Neural progenitor cell (in vitro differentiated cells): Measurements from ENCODE around the gene TPSAB1. TPM values are rescaled to one million over a fixed set of nuclear protein-coding genes. Genes with fewer than 3 reads are reported as not detected.

Experiments used
- DNase-seq: peaks from one replicate; pipeline ENCODE4 v3.0.0-alpha.2; 2016; ENCODE audit warnings: low spot score
- H2AFZ ChIP-seq: fragments of 200-600 bp; sonication (generic); replicated peaks from 2 replicates; pipeline ENCODE4 v1.6.1; 2016; ENCODE audit warnings: antibody characterized with exemption
- H3F3A ChIP-seq: fragments of 200-600 bp; sonication (generic); 2 replicates; pipeline ENCODE4 v1.6.1; 2016; ENCODE audit warnings: antibody characterized with exemption, low read depth
- H3K27ac ChIP-seq: fragments of 200-600 bp; sonication (generic); 2 replicates; pipeline ENCODE4 v1.5.1; 2016; ENCODE audit warnings: mild to moderate bottlenecking
- H3K27me3 ChIP-seq: fragments of 200-600 bp; sonication (generic); 2 replicates; pipeline ENCODE4 v1.6.1; 2016; ENCODE audit warnings: mild to moderate bottlenecking, moderate library complexity
- H3K36me3 ChIP-seq: fragments of 200-600 bp; sonication (generic); 2 replicates; pipeline ENCODE4 v1.5.1; 2016
- H3K4me1 ChIP-seq: fragments of 200-600 bp; sonication (generic); 2 replicates; pipeline ENCODE4 v1.6.1; 2016; ENCODE audit warnings: mixed run types
- H3K4me2 ChIP-seq: fragments of 200-600 bp; sonication (generic); 2 replicates; pipeline ENCODE4 v1.6.1; 2016
- H3K4me3 ChIP-seq: fragments of 200-600 bp; sonication (generic); 2 replicates; pipeline ENCODE4 v1.5.1; 2016
- H3K79me2 ChIP-seq: fragments of 200-600 bp; sonication (generic); 2 replicates; pipeline ENCODE4 v1.6.1; 2016; ENCODE audit warnings: low read depth
- H3K9ac ChIP-seq: fragments of 200-600 bp; sonication (generic); 2 replicates; pipeline ENCODE4 v1.6.1; 2016
- H3K9me3 ChIP-seq: fragments of 200-600 bp; sonication (generic); 2 replicates; pipeline ENCODE4 v1.5.1; 2016; ENCODE audit warnings: low read depth
- H4K20me1 ChIP-seq: fragments of 200-600 bp; sonication (generic); 2 replicates; pipeline ENCODE4 v1.6.1; 2016; ENCODE audit warnings: low read depth
- H3K27ac Mint-ChIP-seq: 3 replicates; pipeline ENCODE4 v1.8.0; 2021; ENCODE audit warnings: mixed read lengths
- H3K27me3 Mint-ChIP-seq: 2 replicates; pipeline ENCODE4 v1.8.0; 2022; ENCODE audit warnings: low read depth, mild to moderate bottlenecking, inconsistent platforms, moderate library complexity, mixed read lengths; ENCODE audit not compliant: insufficient read depth
- H3K36me3 Mint-ChIP-seq: 3 replicates; pipeline ENCODE4 v1.8.0; 2021; ENCODE audit warnings: mixed read lengths
- H3K4me1 Mint-ChIP-seq: 3 replicates; pipeline ENCODE4 v1.8.0; 2021; ENCODE audit warnings: mixed read lengths
- H3K4me3 Mint-ChIP-seq: 3 replicates; pipeline ENCODE4 v1.8.0; 2021; ENCODE audit warnings: mild to moderate bottlenecking, moderate library complexity, mixed read lengths
- H3K9me3 Mint-ChIP-seq: 3 replicates; pipeline ENCODE4 v1.8.0; 2020; ENCODE audit warnings: mixed read lengths
- EZH2 ChIP-seq: fragments of 200-600 bp; sonication (generic); IDR thresholded peaks from 2 replicates; pipeline ENCODE4 v1.6.1; 2017; ENCODE audit warnings: antibody characterized with exemption, mild to moderate bottlenecking, moderate library complexity
- EZH2phosphoT487 ChIP-seq: fragments of 200-600 bp; sonication (generic); IDR thresholded peaks from 2 replicates; pipeline ENCODE4 v1.6.1; 2017; ENCODE audit warnings: antibody characterized with exemption
- total RNA-seq: library from RNA; depleted of rRNA; stranded (reverse); fragments of >200 nt; gene quantifications from 2 replicates; pipeline ENCODE4 v1.2.3, GENCODE V29; 2015; ENCODE audit warnings: low replicate concordance
- TF ChIP-seq, protein P1 (sequence below): fragments of 200-600 bp; sonication (generic); IDR thresholded peaks from 2 replicates; pipeline ENCODE4 v1.5.1; 2017; ENCODE audit warnings: antibody characterized with exemption, mild to moderate bottlenecking

The TPSAB1 gene
- total RNA-seq, 1 donor from 2014 or later = not detected

DNA sequence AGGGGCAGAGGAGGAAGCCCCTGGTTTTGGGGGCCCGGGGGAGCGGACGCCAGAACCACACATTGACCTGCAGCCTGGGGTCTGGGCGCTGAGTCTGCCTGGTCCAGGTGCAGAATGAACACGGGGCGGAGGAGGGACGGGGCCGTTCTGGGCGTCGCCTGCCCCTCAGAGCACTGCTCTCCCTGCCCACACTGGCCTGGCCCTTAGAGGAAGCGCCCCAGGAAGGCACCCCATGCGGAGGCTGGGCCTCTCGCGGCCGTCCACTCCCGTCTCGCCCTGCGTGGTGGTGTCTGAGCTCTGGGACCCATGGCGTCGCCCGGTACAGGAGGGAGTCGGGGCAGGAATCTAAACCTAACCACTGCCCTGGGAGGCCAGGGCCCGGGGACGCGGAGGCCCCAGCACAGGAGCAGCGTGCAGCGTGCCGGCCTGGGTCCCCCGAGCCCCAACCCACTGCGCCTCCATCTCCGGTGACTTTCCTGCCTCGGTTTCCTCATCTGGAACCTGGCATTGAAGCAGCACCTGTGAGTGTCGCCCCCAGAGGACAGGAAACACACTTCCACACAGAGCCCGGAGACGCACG, 19.7 kb downstream of the TPSAB1 start:
- Histone ChIP-seq H3K4me3 (no peak overlapping the region), H3K79me2 (no peaks in the 10 kb centered on the region), H3K4me1 (peaks cover 4% of the 10 kb centered on the region), H3K36me3 (no peaks in the 10 kb centered on the region), H3K9me3 (no peaks in the 10 kb centered on the region), H2AFZ (no peak overlapping the region), H3K9ac (no peak overlapping the region), H3F3A (peaks cover 7% of the 10 kb centered on the region), H3K27ac (no peak overlapping the region), H3K4me2 (no peak overlapping the region), H4K20me1 (no peaks in the 10 kb centered on the region), H3K27me3 (peaks cover 37% of the 10 kb centered on the region)
- peaks cover 6% of the 10 kb centered on the region for H3K9me3 Mint-ChIP-seq
- TF ChIP-seq, protein P1, sequence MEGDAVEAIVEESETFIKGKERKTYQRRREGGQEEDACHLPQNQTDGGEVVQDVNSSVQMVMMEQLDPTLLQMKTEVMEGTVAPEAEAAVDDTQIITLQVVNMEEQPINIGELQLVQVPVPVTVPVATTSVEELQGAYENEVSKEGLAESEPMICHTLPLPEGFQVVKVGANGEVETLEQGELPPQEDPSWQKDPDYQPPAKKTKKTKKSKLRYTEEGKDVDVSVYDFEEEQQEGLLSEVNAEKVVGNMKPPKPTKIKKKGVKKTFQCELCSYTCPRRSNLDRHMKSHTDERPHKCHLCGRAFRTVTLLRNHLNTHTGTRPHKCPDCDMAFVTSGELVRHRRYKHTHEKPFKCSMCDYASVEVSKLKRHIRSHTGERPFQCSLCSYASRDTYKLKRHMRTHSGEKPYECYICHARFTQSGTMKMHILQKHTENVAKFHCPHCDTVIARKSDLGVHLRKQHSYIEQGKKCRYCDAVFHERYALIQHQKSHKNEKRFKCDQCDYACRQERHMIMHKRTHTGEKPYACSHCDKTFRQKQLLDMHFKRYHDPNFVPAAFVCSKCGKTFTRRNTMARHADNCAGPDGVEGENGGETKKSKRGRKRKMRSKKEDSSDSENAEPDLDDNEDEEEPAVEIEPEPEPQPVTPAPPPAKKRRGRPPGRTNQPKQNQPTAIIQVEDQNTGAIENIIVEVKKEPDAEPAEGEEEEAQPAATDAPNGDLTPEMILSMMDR = no peak
- TF ChIP-seq EZH2 (no peak), EZH2phosphoT487 (no peak)
- peaks cover 7% of the 10 kb centered on the region for H3K4me1 Mint-ChIP-seq
- no peak overlapping the region for H3K27ac Mint-ChIP-seq
- no peak for DNase-seq
- H3K27me3 Mint-ChIP-seq = peaks cover 33% of the 10 kb centered on the region
- no peaks in the 10 kb centered on the region for H3K36me3 Mint-ChIP-seq
- no peak overlapping the region for H3K4me3 Mint-ChIP-seq

DNA sequence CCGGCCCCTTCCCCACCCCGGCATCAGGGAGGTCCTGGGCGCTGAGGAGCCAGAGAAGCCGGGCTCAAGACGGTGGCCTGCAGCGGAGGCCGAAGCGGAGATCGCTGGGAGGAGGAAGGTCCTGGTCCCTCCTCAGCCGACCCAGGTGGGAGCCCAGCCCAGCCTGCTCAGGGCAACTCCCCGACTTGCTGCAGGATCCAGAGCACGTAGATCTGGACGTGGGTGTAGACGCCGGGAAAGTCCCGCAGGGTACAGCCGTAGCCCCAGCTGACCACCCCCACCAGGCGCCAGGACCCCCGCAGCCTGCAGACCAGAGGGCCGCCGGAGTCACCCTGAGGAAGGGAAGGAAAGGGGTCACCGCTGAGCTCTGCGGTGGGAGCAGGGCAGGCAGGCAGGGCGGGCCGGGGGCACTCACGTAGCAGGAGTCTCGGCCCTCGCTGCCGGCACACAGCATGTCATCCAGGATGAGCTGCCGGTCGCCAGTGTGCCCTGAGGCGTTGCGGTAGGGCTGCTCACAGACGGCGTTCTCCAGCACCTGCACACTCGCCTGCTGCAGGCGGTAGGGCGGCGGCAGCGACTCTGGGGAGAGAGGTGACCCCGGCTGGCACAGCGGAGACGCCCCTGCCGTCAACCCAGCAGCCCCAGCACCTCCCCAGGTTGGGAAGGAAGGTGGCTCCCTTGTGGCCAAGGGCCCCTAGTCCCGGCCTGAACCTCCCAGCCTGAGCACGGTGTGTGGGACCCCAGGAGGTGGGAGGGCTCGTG, 20.8 kb downstream of the TPSAB1 start:
- Histone ChIP-seq H4K20me1 (no peaks in the 10 kb centered on the region), H3K27ac (no peak overlapping the region), H3K9me3 (no peaks in the 10 kb centered on the region), H3K36me3 (no peaks in the 10 kb centered on the region), H3K27me3 (peaks cover 37% of the 10 kb centered on the region), H3K4me3 (no peak overlapping the region), H2AFZ (no peak overlapping the region), H3K4me2 (no peak overlapping the region), H3K9ac (no peak overlapping the region), H3K79me2 (no peaks in the 10 kb centered on the region), H3K4me1 (peaks cover 4% of the 10 kb centered on the region), H3F3A (peaks cover 10% of the 10 kb centered on the region)
- TF ChIP-seq EZH2phosphoT487 = no peak
- TF ChIP-seq EZH2 = no peak
- TF ChIP-seq, protein P1 = no peak
- peaks cover 36% of the 10 kb centered on the region for H3K27me3 Mint-ChIP-seq
- H3K27ac Mint-ChIP-seq = no peak overlapping the region
- H3K9me3 Mint-ChIP-seq = peaks cover 6% of the 10 kb centered on the region
- no peak overlapping the region for H3K4me3 Mint-ChIP-seq
- DNase-seq = no peak
- peaks cover 7% of the 10 kb centered on the region for H3K4me1 Mint-ChIP-seq
- H3K36me3 Mint-ChIP-seq = no peaks in the 10 kb centered on the region

DNA sequence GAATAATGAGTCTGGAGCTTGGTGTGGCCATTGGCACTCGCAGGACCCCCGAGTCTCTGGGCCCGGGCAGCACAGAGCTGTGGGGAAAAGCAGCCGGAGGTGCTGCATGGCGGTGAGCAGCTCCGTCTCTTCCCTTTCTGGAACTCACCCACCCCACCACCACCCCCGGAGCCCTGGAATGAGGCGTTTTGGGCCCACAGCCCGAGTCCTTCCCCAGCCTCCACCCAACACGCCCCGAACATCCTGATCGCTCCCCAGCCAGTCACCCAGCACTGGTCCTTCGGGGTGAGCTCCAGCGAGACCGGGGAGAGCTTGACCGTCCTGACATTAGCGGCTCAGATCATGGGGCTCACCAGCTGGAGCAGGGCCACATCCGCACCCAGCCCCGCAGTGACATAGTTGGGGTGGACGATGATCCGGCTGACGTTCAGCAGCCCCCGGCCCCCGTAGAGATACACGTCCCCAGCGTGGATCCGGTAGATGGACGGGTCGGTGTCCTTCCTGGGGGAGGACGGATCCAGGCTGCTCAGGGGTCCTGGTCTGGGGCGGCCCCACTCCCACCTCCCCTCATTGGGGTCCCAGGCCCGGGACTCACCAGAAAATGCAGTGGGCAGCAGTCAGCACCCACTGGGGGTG, 21.8 kb downstream of the TPSAB1 start:
- TF ChIP-seq, protein P1 = no peak
- TF ChIP-seq EZH2 = no peak
- TF ChIP-seq EZH2phosphoT487 = no peak
- Histone ChIP-seq H3K27ac (no peak overlapping the region), H2AFZ (no peak overlapping the region), H3K27me3 (peaks cover 37% of the 10 kb centered on the region), H3K9me3 (no peaks in the 10 kb centered on the region), H4K20me1 (no peaks in the 10 kb centered on the region), H3K4me2 (no peak overlapping the region), H3K79me2 (no peaks in the 10 kb centered on the region), H3K36me3 (no peaks in the 10 kb centered on the region), H3F3A (peaks cover 10% of the 10 kb centered on the region), H3K4me3 (no peak overlapping the region), H3K9ac (no peak overlapping the region), H3K4me1 (peaks cover 4% of the 10 kb centered on the region)
- Mint-ChIP-seq H3K27ac (no peak overlapping the region), H3K36me3 (no peaks in the 10 kb centered on the region), H3K4me3 (no peak overlapping the region), H3K4me1 (peaks cover 5% of the 10 kb centered on the region), H3K27me3 (peaks cover 38% of the 10 kb centered on the region), H3K9me3 (peaks cover 6% of the 10 kb centered on the region)
- DNase-seq = no peak
